GM23338 (cell line): Measurements from ENCODE around the gene CYB5RL.

Experiments used
- EZH2 ChIP-seq: fragments of 200-600 bp; sonication (generic); IDR thresholded peaks from one replicate; pipeline ENCODE4 v1.8.0; 2017; ENCODE audit warnings: antibody characterized with exemption, mild to moderate bottlenecking, low read depth; ENCODE audit not compliant: unreplicated experiment
- EZH2phosphoT487 ChIP-seq: fragments of 200-600 bp; sonication (generic); IDR thresholded peaks from one replicate; pipeline ENCODE4 v1.8.1; 2018; ENCODE audit warnings: antibody characterized with exemption; ENCODE audit not compliant: unreplicated experiment
- POLR2AphosphoS5 ChIP-seq: IDR thresholded peaks from 2 replicates; pipeline ENCODE4 v1.6.1; 2016; ENCODE audit warnings: antibody characterized with exemption, low read depth
- TF ChIP-seq, protein P1 (sequence below), 2 experiments: fragments of 200-600 bp in 1 of 2; sonication (generic) in 1 of 2; conservative IDR thresholded peaks; 2 replicates each; pipeline versions ENCODE4 v1.5.1 to v1.6.1; 2016 to 2017; ENCODE audit warnings: antibody characterized with exemption in 2 of 2, low read depth in 2 of 2, mild to moderate bottlenecking in 2 of 2, moderate library complexity in 1 of 2

DNA sequence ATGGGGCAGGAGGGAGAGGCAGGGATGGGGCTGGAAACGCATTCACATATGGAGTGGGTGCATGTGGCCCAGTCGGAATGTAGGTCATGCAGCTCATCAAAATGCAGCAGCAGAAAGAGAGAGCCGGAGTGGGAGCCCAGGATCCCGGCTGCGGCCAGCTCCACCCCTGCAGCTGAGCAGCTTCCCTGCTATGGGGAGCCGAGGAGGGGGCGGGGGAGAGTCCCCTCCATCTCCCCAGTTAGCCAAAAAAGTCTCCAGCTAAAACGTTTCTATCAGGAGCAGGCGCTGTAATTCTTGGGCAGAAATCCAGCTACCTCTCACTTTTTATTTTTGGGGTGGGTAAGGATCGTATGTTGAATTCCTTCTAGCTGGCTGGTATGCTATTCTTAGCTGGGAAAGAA is 39.8 kb upstream of the CYB5RL start:
- TF ChIP-seq, protein P1, sequence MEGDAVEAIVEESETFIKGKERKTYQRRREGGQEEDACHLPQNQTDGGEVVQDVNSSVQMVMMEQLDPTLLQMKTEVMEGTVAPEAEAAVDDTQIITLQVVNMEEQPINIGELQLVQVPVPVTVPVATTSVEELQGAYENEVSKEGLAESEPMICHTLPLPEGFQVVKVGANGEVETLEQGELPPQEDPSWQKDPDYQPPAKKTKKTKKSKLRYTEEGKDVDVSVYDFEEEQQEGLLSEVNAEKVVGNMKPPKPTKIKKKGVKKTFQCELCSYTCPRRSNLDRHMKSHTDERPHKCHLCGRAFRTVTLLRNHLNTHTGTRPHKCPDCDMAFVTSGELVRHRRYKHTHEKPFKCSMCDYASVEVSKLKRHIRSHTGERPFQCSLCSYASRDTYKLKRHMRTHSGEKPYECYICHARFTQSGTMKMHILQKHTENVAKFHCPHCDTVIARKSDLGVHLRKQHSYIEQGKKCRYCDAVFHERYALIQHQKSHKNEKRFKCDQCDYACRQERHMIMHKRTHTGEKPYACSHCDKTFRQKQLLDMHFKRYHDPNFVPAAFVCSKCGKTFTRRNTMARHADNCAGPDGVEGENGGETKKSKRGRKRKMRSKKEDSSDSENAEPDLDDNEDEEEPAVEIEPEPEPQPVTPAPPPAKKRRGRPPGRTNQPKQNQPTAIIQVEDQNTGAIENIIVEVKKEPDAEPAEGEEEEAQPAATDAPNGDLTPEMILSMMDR (conservative IDR thresholded peaks at IDR 0.05; ENCODE audit: low read depth in 2 of 2) = no peak
- TF ChIP-seq EZH2phosphoT487 (no peak), EZH2 (no peak), POLR2AphosphoS5 (no peak)
